CD4-positive, alpha-beta memory T cell (primary cell): Measurements from ENCODE around the gene PITRM1. TPM values are rescaled to one million over a fixed set of nuclear protein-coding genes. Genes with fewer than 3 reads are reported as not detected.

Experiments used
- CTCF ChIA-PET: fragments of 350-600 bp; sonication (Branson Sonifier 250); formaldehyde crosslinking; loops from one replicate; lab custom pipeline; 2021; ENCODE audit warnings: inconsistent platforms; ENCODE audit not compliant: partially characterized antibody; lab: Charles Lee
- POLR2A ChIA-PET: fragments of 350-600 bp; sonication (Branson Sonifier 250); formaldehyde crosslinking; loops from one replicate; lab custom pipeline; 2021; ENCODE audit not compliant: partially characterized antibody; lab: Charles Lee
- DNase-seq, 5 donors: peaks; one replicate each; pipeline versions ENCODE4 v3.0.0 to v3.0.0-alpha.2; 2020 to 2022; ENCODE audit warnings: mixed read lengths in 1 of 5
- H3K27ac ChIP-seq: one replicate; pipeline ENCODE4 v1.7.0; 2013; ENCODE audit warnings: low read depth, low read length
- H3K27me3 ChIP-seq: 2 replicates; pipeline ENCODE4 v1.7.0; 2013; ENCODE audit warnings: mild to moderate bottlenecking, low read length, moderate library complexity; ENCODE audit not compliant: insufficient read depth
- H3K36me3 ChIP-seq: 2 replicates; pipeline ENCODE4 v1.7.0; 2013; ENCODE audit warnings: mild to moderate bottlenecking, low read length, moderate library complexity; ENCODE audit not compliant: insufficient read depth
- H3K4me1 ChIP-seq: 2 replicates; pipeline ENCODE4 v1.7.0; 2013; ENCODE audit warnings: mild to moderate bottlenecking, low read length, moderate library complexity; ENCODE audit not compliant: insufficient read depth
- H3K4me3 ChIP-seq, 2 donors: one replicate each; pipeline ENCODE4 v1.7.0; 2013; ENCODE audit warnings: low read length in 2 of 2, mild to moderate bottlenecking in 1 of 2
- H3K9me3 ChIP-seq, 2 donors: one replicate each; pipeline ENCODE4 v1.7.0; 2013; ENCODE audit warnings: low read length in 2 of 2, control low read depth in 1 of 2; ENCODE audit not compliant: control insufficient read depth in 1 of 2
- H3K27ac Mint-ChIP-seq, 7 donors: one replicate each; pipeline ENCODE4 v1.8.0; 2020 to 2021; ENCODE audit warnings: mixed read lengths in 7 of 7, mild to moderate bottlenecking in 6 of 7, inconsistent platforms in 3 of 7, moderate library complexity in 3 of 7
- H3K27me3 Mint-ChIP-seq, 2 donors: one replicate each; pipeline ENCODE4 v1.8.0; 2020 to 2021; ENCODE audit warnings: mixed read lengths in 2 of 2
- H3K36me3 Mint-ChIP-seq, 2 donors: one replicate each; pipeline ENCODE4 v1.8.0; 2020 to 2021; ENCODE audit warnings: mixed read lengths in 2 of 2, inconsistent platforms in 1 of 2, mild to moderate bottlenecking in 1 of 2
- H3K4me1 Mint-ChIP-seq, 4 donors: one replicate each; pipeline ENCODE4 v1.8.0; 2020 to 2021; ENCODE audit warnings: mixed read lengths in 4 of 4, mild to moderate bottlenecking in 1 of 4
- H3K4me3 Mint-ChIP-seq, 8 donors: one replicate each; pipeline ENCODE4 v1.8.0; 2020 to 2021; ENCODE audit warnings: mixed read lengths in 8 of 8, mild to moderate bottlenecking in 7 of 8, moderate library complexity in 6 of 8, inconsistent platforms in 3 of 8
- H3K9me3 Mint-ChIP-seq, 8 donors: one replicate each; pipeline ENCODE4 v1.8.0; 2020 to 2021; ENCODE audit warnings: mixed read lengths in 8 of 8, mild to moderate bottlenecking in 5 of 8, inconsistent platforms in 3 of 8, moderate library complexity in 1 of 8
- intact Hi-C: fragments of 100-400 bp; cut with micrococcal nuclease; formaldehyde crosslinking; loops from one replicate; pipeline ENCODE4 v1.15.1; 2023
- polyA plus RNA-seq, 2 donors: library from polyadenylated mRNA; unstranded; fragments of 300-500 nt; fragmentation: Illumina TruSeq; gene quantifications; one replicate each; pipeline ENCODE4 v1.2.3, GENCODE V29; 2021
- total RNA-seq, 2 experiments: library from RNA; stranded (reverse); gene quantifications; one replicate each; pipeline ENCODE4 v1.2.3, GENCODE V29; 2021

The PITRM1 gene
- total and polyA plus RNA-seq, 4 experiments from 2014 or later = 25.5 to 80.7 (median 63.0) TPM

DNA sequence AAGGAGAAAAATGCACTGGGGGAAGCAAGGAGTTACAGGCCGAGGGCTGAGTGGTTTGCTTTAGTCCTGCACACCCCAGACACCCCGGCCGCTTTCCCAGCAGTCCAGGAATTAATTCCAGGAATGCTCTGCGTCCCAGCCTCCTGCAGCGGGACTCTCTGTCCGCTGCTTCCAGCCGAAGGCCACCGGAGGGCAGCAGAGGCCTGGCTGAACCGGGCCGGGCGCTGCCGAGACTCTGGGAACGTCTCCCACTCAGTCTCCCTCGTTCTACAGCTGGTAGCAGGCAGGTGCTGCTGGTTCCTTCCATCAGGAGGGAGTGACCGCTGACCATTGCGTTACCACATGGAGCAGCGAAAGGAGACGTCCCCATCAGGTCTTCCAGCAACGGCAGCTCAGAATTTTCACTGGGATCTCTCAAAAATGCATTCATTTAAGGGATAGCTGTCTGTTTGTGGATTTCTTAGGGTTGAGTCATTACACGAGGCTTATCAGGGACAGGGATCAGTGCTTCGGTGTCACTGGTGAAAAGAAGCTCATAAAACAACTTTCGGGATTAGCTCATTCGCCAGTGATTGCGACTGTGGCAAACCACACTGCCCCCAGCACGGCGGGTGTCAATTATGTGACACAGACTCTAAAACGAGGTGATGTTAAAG, 24.9 kb upstream of the PITRM1 start:
- peak; percentile 46 to 87 (median 53) for DNase-seq
- no peak overlapping the region for H3K27ac ChIP-seq
- peak overlapping the region; percentile 24 to 49 for H3K4me3 ChIP-seq
- peaks cover 8 to 25% (median 13%) of the 10 kb centered on the region in 4 donors for H3K4me1 Mint-ChIP-seq
- peaks cover 7% of the 10 kb centered on the region for H3K27me3 ChIP-seq
- peaks cover 18% of the 10 kb centered on the region for H3K4me1 ChIP-seq
- peaks cover 29 to 31% of the 10 kb centered on the region in 2 donors for H3K27me3 Mint-ChIP-seq
- intact Hi-C loops = loop anchor here (1.0 to 2.0 kb wide), 4 partner anchors 29 to 1570 kb away; no protein-coding TSS in a partner anchor
- no peaks in the 10 kb centered on the region for H3K36me3 ChIP-seq
- peak overlapping the region in 4 of 7 donors; percentile 11 to 81 (median 49) for H3K27ac Mint-ChIP-seq
- ChIA-PET CTCF (interaction anchor here (0.7 to 6.3 kb wide), 26 partner anchors 9 to 1617 kb away, joined by 3 to 72 read pairs (median 4); no protein-coding TSS in a partner anchor), POLR2A (interaction anchor here (0.8 to 1.0 kb wide), 3 partner anchors 31 to 588 kb away, joined by 3 read pairs; no protein-coding TSS in a partner anchor)
- peaks cover 0 to 3% (median 0%) of the 10 kb centered on the region in 8 donors for H3K9me3 Mint-ChIP-seq
- H3K4me3 Mint-ChIP-seq = peak overlapping the region; percentile 66 to 88 (median 77)
- no peaks in the 10 kb centered on the region for H3K36me3 Mint-ChIP-seq
- H3K9me3 ChIP-seq = no peaks in the 10 kb centered on the region

DNA sequence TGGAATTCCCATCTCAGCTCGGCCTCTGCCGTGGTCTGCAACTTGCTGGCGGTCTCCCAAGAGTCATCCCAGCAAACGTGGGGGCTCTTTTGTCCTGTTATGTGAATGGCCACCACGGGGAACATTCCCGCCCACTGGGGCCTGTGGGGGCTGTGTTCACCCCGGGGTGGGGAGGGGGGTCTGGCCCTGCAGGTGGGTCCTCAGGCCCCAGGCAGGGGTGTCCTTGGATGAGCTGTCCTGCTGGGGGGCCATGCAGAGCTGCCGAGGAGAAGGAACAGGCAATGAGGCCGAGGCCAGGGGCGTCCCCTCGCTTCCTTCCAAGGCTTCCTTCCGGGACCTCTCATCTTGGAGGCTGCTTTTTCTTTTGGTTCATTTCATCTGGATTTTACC, 24.4 kb upstream of the PITRM1 start:
- peaks cover 29 to 31% of the 10 kb centered on the region in 2 donors for H3K27me3 Mint-ChIP-seq
- no peak overlapping the region for H3K27ac ChIP-seq
- peaks cover 8 to 25% (median 13%) of the 10 kb centered on the region in 4 donors for H3K4me1 Mint-ChIP-seq
- peaks cover 7% of the 10 kb centered on the region for H3K27me3 ChIP-seq
- no peak overlapping the region for H3K27ac Mint-ChIP-seq
- H3K4me1 ChIP-seq = peaks cover 18% of the 10 kb centered on the region
- intact Hi-C loops = loop anchor here (1.0 to 2.0 kb wide), 4 partner anchors 30 to 1570 kb away; no protein-coding TSS in a partner anchor
- ChIA-PET POLR2A (interaction anchor here (0.8 to 0.9 kb wide), 2 partner anchors 31 to 585 kb away, joined by 3 read pairs; no protein-coding TSS in a partner anchor), CTCF (interaction anchor here (0.8 to 6.3 kb wide), 17 partner anchors 10 to 1577 kb away, joined by 3 to 72 read pairs (median 4); no protein-coding TSS in a partner anchor)
- peaks cover 0 to 3% (median 0%) of the 10 kb centered on the region in 8 donors for H3K9me3 Mint-ChIP-seq
- no peaks in the 10 kb centered on the region for H3K9me3 ChIP-seq
- H3K36me3 Mint-ChIP-seq = no peaks in the 10 kb centered on the region
- H3K36me3 ChIP-seq = no peaks in the 10 kb centered on the region
- peak overlapping the region in 1 of 2 donors; percentile 49 for H3K4me3 ChIP-seq
- DNase-seq = no peak
- no peak overlapping the region for H3K4me3 Mint-ChIP-seq

DNA sequence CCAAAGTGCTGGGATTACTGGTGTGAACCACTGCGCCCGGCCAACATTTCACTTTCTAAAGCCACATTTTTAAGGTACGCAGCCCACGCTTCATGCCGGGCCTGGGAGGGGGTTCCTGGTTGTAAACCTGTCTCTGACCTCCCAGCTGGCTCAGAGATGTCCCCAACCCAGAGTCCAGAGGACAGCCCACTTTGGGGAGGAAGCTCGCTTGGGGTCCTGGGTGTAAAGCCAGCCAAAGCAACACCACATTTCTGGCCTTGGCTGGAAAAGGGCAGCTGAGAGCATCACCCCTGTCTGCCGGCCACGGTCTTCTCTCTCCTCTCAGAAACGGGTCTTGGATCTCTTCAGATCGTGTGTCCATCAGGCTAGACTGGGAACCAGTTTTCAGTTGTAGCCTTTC, 23.9 kb upstream of the PITRM1 start:
- ChIA-PET POLR2A (no interaction called here), CTCF (interaction anchor here (0.9 to 6.3 kb wide), 9 partner anchors 13 to 1577 kb away, joined by 3 to 72 read pairs (median 5); no protein-coding TSS in a partner anchor)
- Mint-ChIP-seq H3K4me1 (peaks cover 8 to 25% (median 13%) of the 10 kb centered on the region in 4 donors), H3K9me3 (peaks cover 0 to 3% (median 0%) of the 10 kb centered on the region in 8 donors), H3K4me3 (no peak overlapping the region), H3K27ac (no peak overlapping the region), H3K36me3 (no peaks in the 10 kb centered on the region), H3K27me3 (peaks cover 24 to 31% of the 10 kb centered on the region in 2 donors)
- DNase-seq = no peak
- Histone ChIP-seq H3K27ac (no peak overlapping the region), H3K27me3 (peaks cover 7% of the 10 kb centered on the region), H3K36me3 (no peaks in the 10 kb centered on the region), H3K4me1 (peaks cover 18% of the 10 kb centered on the region), H3K4me3 (no peak overlapping the region), H3K9me3 (no peaks in the 10 kb centered on the region)
- intact Hi-C loops = loop anchor here (2.0 kb wide), 1 partner anchor 30 kb away; no protein-coding TSS in a partner anchor

DNA sequence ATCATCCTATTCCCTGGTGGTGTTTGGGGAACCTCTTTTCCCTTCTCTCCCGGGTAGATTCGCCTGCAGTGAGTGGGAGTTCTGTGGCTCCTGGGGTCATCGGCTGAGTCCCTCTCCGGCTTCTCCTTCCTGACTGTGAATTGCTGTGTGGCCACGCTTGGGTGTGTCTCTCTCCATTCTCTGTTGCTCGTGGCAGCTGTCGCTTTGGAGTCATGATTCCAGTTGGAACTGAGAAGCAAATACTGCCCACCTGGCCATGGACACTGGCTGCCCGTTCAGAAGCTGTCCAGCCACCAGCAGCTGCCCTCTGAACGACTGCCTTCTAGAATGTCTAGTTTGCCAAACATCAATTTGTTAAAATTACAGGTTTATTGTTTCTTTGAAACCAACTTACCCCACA, 23.1 kb upstream of the PITRM1 start:
- POLR2A ChIA-PET = no interaction called here
- H3K27ac ChIP-seq = no peak overlapping the region
- intact Hi-C loops = loop anchor here (2.0 kb wide), 1 partner anchor 31 kb away; no protein-coding TSS in a partner anchor
- Mint-ChIP-seq H3K9me3 (peaks cover 0 to 3% (median 0%) of the 10 kb centered on the region in 8 donors), H3K4me3 (no peak overlapping the region), H3K36me3 (no peaks in the 10 kb centered on the region), H3K27me3 (peaks cover 23 to 28% of the 10 kb centered on the region in 2 donors), H3K27ac (no peak overlapping the region), H3K4me1 (peaks cover 8 to 25% (median 13%) of the 10 kb centered on the region in 4 donors)
- no peak for DNase-seq
- H3K9me3 ChIP-seq = no peaks in the 10 kb centered on the region
- no peaks in the 10 kb centered on the region for H3K36me3 ChIP-seq
- peaks cover 7% of the 10 kb centered on the region for H3K27me3 ChIP-seq
- CTCF ChIA-PET = interaction anchor here (0.9 to 6.3 kb wide), 8 partner anchors 8 to 1619 kb away, joined by 3 to 72 read pairs (median 4); partner anchors contain the start of gene PITRM1
- H3K4me1 ChIP-seq = peaks cover 18% of the 10 kb centered on the region
- no peak overlapping the region for H3K4me3 ChIP-seq

DNA sequence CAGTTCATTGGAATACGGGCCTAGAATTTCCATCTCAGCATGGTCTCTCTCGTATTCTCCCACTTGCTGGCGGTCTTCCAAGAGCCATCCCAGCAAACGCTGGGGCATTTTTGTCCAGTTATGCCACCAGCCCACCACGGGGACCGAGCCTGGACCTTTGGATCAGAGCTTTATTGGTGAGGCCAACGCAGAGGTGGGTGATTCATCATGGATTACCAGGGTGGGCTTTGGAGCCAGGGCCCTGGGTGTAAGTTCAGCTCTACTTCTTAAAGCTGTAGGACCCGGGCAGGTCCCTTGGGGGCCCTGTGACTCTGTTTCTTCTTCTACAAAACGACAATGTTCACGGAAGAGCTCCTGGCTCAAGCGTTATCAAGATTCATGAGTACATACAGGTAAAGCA, 22.7 kb upstream of the PITRM1 start:
- ChIA-PET POLR2A (no interaction called here), CTCF (interaction anchor here (0.9 to 6.3 kb wide), 9 partner anchors 8 to 1619 kb away, joined by 3 to 72 read pairs (median 4); partner anchors contain the start of gene PITRM1)
- Mint-ChIP-seq H3K27me3 (peaks cover 21 to 28% of the 10 kb centered on the region in 2 donors), H3K4me3 (no peak overlapping the region), H3K4me1 (peaks cover 8 to 25% (median 13%) of the 10 kb centered on the region in 4 donors), H3K27ac (no peak overlapping the region), H3K36me3 (no peaks in the 10 kb centered on the region), H3K9me3 (peaks cover 0 to 3% (median 0%) of the 10 kb centered on the region in 8 donors)
- no peak overlapping the region for H3K27ac ChIP-seq
- H3K4me1 ChIP-seq = peaks cover 18% of the 10 kb centered on the region
- intact Hi-C loops = no loop called here
- H3K27me3 ChIP-seq = peaks cover 7% of the 10 kb centered on the region
- DNase-seq = no peak
- H3K9me3 ChIP-seq = no peaks in the 10 kb centered on the region
- no peaks in the 10 kb centered on the region for H3K36me3 ChIP-seq
- no peak overlapping the region for H3K4me3 ChIP-seq

DNA sequence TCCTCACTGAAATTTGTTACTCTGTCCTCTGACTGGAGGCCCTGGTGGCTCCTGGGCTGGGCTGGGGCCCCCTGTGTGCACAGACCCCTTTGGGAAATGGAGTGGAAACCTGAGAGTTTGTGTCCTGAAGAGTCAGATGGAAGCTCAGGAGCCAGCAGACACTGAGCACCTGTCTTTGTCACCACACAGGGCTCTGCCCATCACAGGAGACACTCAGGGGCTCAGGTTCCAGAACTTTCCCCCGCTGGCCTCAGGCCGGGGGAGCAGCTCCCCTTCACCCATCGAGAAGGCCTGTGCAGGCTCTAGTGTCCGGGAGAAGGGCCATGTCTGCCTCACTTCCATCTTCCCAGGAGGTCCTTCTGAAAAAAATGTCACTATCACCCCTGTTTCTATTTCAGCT, 22.3 kb upstream of the PITRM1 start:
- H3K36me3 Mint-ChIP-seq = no peaks in the 10 kb centered on the region
- peaks cover 8 to 25% (median 13%) of the 10 kb centered on the region in 4 donors for H3K4me1 Mint-ChIP-seq
- Histone ChIP-seq H3K27ac (no peak overlapping the region), H3K9me3 (no peaks in the 10 kb centered on the region), H3K4me1 (peaks cover 18% of the 10 kb centered on the region), H3K4me3 (no peak overlapping the region), H3K27me3 (peaks cover 7% of the 10 kb centered on the region), H3K36me3 (no peaks in the 10 kb centered on the region)
- H3K27me3 Mint-ChIP-seq = peaks cover 18 to 24% of the 10 kb centered on the region in 2 donors
- intact Hi-C loops = no loop called here
- H3K4me3 Mint-ChIP-seq = no peak overlapping the region
- ChIA-PET CTCF (interaction anchor here (0.9 to 6.3 kb wide), 9 partner anchors 8 to 1620 kb away, joined by 3 to 72 read pairs (median 4); partner anchors contain the start of gene PITRM1), POLR2A (no interaction called here)
- H3K9me3 Mint-ChIP-seq = no peaks in the 10 kb centered on the region
- no peak for DNase-seq
- H3K27ac Mint-ChIP-seq = peak overlapping the region in 1 of 7 donors; percentile 41
